GM10248 (cell line): ENCODE measurements around the gene CBX3.
"Not testable (repeated sequence)": the region's sequence is repeated elsewhere in the genome, so short reads cannot be mapped to it uniquely, and the experiment has no call there.

ENCODE experiments used
- CTCF ChIA-PET: fragments of 300-600 bp; sonication (Branson Sonifier 250); formaldehyde crosslinking; extraction: SDS; loops from one replicate; lab custom pipeline; 2021; ENCODE audit warnings: antibody characterized with exemption; lab: Yijun Ruan, JAX
- POLR2A ChIA-PET: fragments of 350-650 bp; sonication (Branson Sonifier 250); formaldehyde crosslinking; extraction: SDS; loops from one replicate; lab custom pipeline; 2020; ENCODE audit warnings: antibody characterized with exemption; lab: Yijun Ruan, JAX
- DNase-seq: peaks from one replicate; pipeline ENCODE4 v3.0.0; 2012; ENCODE audit errors: extremely low spot score
- CTCF ChIP-seq: IDR thresholded peaks from 2 replicates; pipeline ENCODE4 v1.5.1; 2012; ENCODE audit warnings: mild to moderate bottlenecking, low read depth; ENCODE audit errors: extremely low read depth, missing control alignments, control extremely low read depth

The CBX3 gene

GRCh38 chr7:26183545-26184280, 17.8 kb upstream of the CBX3 start:
- ChIA-PET CTCF (interaction anchor here (1.1 to 3.0 kb wide), 4 partner anchors 14 to 93 kb away, joined by 4 to 12 read pairs (median 6); no protein-coding TSS in a partner anchor), POLR2A (interaction anchor here (0.5 to 1.3 kb wide), 5 partner anchors 7 to 289 kb away, joined by 3 to 6 read pairs (median 3); partner anchors contain the start of gene CBX3)
- TF ChIP-seq CTCF, result no peak
- no peak for DNase-seq

- POLR2A ChIA-PET, DNase-seq: not testable (repeated sequence)
- CTCF ChIA-PET, result interaction anchor here (1.0 to 3.0 kb wide), 4 partner anchors 10 to 290 kb away, joined by 3 to 7 read pairs (median 4); no protein-coding TSS in a partner anchor
These were observed 17.1 kb upstream of the CBX3 start for GRCh38 chr7:26184281-26185101.

GRCh38 chr7:26185131-26185843, 16.3 kb upstream of the CBX3 start:
- CTCF ChIA-PET, result interaction anchor here (1.0 to 1.6 kb wide), 3 partner anchors 11 to 291 kb away, joined by 3 to 4 read pairs (median 4); no protein-coding TSS in a partner anchor
- no peak for DNase-seq
- POLR2A ChIA-PET, result no interaction called here
- TF ChIP-seq CTCF, result no peak

- TF ChIP-seq CTCF, result no peak
- no peak for DNase-seq
- CTCF ChIA-PET, result interaction anchor here (1.0 to 1.6 kb wide), 3 partner anchors 12 to 292 kb away, joined by 3 to 4 read pairs (median 4); no protein-coding TSS in a partner anchor
- POLR2A ChIA-PET, result no interaction called here
These were observed 15.7 kb upstream of the CBX3 start for GRCh38 chr7:26185844-26186180.

- no peak for TF ChIP-seq CTCF
- DNase-seq, result no peak
- CTCF ChIA-PET, result interaction anchor here (1.0 to 3.5 kb wide), 5 partner anchors 11 to 293 kb away, joined by 3 to 48 read pairs (median 6); no protein-coding TSS in a partner anchor
- POLR2A ChIA-PET, result interaction anchor here (3.2 kb wide), 1 partner anchor 11 kb away, joined by 41 read pairs; no protein-coding TSS in a partner anchor
These were observed 14.9 kb upstream of the CBX3 start for GRCh38 chr7:26186364-26187311.
